Retinal pigment epithelial cell (primary cell): Measurements from ENCODE around the gene GPC5.

Experiments
- DNase-seq: peaks from one replicate; pipeline ENCODE4 v3.0.0-alpha.2; 2010; ENCODE audit warnings: low read depth
- H3K4me3 ChIP-seq: 2 replicates; pipeline ENCODE4 v1.5.1; 2011; ENCODE audit warnings: mild to moderate bottlenecking, low read length, control low read depth, moderate library complexity
- CTCF ChIP-seq: conservative IDR thresholded peaks from 2 replicates; pipeline ENCODE4 v1.5.1; 2011; ENCODE audit warnings: low read depth, low read length, control low read depth, inconsistent platforms

The GPC5 gene

GRCh38 chr13:91397595-91397994, 826 bp upstream of the GPC5 start:
- H3K4me3 ChIP-seq, result no peak overlapping the region
- no peak for DNase-seq
- no peak for TF ChIP-seq CTCF

- peak overlapping the region; percentile 64 for H3K4me3 ChIP-seq
- no peak for TF ChIP-seq CTCF
- no peak for DNase-seq
Observed at GRCh38 chr13:91399189-91400062, 1.0 kb downstream of the GPC5 start.

- TF ChIP-seq CTCF, result no peak
- no peak for DNase-seq
- no peak overlapping the region for H3K4me3 ChIP-seq
Observed at GRCh38 chr13:91400063-91400399, 1.6 kb downstream of the GPC5 start.

GRCh38 chr13:91400671-91401070, 2.2 kb downstream of the GPC5 start:
- no peak for DNase-seq
- H3K4me3 ChIP-seq, result no peak overlapping the region
- no peak for TF ChIP-seq CTCF

- no peak for TF ChIP-seq CTCF
- no peak overlapping the region for H3K4me3 ChIP-seq
- DNase-seq, result no peak
Observed at GRCh38 chr13:91401920-91402319, 3.5 kb downstream of the GPC5 start.

- DNase-seq, result no peak
- H3K4me3 ChIP-seq, result no peak overlapping the region
- TF ChIP-seq CTCF, result no peak
Observed at GRCh38 chr13:91405240-91405639, 6.8 kb downstream of the GPC5 start.

- no peak for DNase-seq
- peak; percentile 61 for TF ChIP-seq CTCF
Observed at GRCh38 chr13:91406619-91407018, 8.2 kb downstream of the GPC5 start.

More at GRCh38 chr13:91406619-91407018, 8.2 kb downstream of the GPC5 start:
- H3K4me3 ChIP-seq, result no peak overlapping the region
